CD14-positive monocyte (primary cell): Measurements from ENCODE around the gene MT1E. TPM values are rescaled to one million over a fixed set of nuclear protein-coding genes. Genes with fewer than 3 reads are reported as not detected.

ENCODE experiments used
- DNase-seq, 3 donors: peaks; one replicate each; pipeline ENCODE4 v3.0.0-alpha.2; 2011 to 2022
- H2AFZ ChIP-seq: 2 replicates; pipeline ENCODE4 v1.6.0; 2012; ENCODE audit warnings: mild to moderate bottlenecking, low read depth, low read length, inconsistent platforms; ENCODE audit not compliant: insufficient read depth, poor library complexity, severe bottlenecking
- H3K27ac ChIP-seq, 2 donors: 1 replicate in 1 of 2; 2 replicates in 1 of 2; pipeline ENCODE4 v1.5.1; 2012 to 2013; ENCODE audit warnings: low read length in 2 of 2, control low read depth in 1 of 2, inconsistent platforms in 1 of 2, low read depth in 1 of 2, mild to moderate bottlenecking in 1 of 2
- H3K27me3 ChIP-seq, 2 donors: one replicate each; pipeline versions ENCODE4 v1.6.0 to v1.6.1; 2011 to 2013; ENCODE audit warnings: low read length in 2 of 2; ENCODE audit not compliant: control insufficient read depth in 2 of 2, insufficient read depth in 2 of 2
- H3K36me3 ChIP-seq, 2 donors: replicated peaks in 1 of 2; 1 replicate in 1 of 2; 2 replicates in 1 of 2; pipeline versions ENCODE4 v1.5.1 to v1.6.1; 2012 to 2013; ENCODE audit warnings: low read length in 2 of 2, control low read depth in 1 of 2, inconsistent platforms in 1 of 2, mild to moderate bottlenecking in 1 of 2; ENCODE audit not compliant: insufficient read depth in 2 of 2, control insufficient read depth in 1 of 2
- H3K4me1 ChIP-seq, 2 donors: 1 replicate in 1 of 2; 2 replicates in 1 of 2; pipeline versions ENCODE4 v1.5.1 to v1.6.1; 2012 to 2013; ENCODE audit warnings: low read length in 2 of 2, control low read depth in 1 of 2, inconsistent platforms in 1 of 2, mild to moderate bottlenecking in 1 of 2, moderate library complexity in 1 of 2; ENCODE audit not compliant: insufficient read depth in 2 of 2, control insufficient read depth in 1 of 2
- H3K4me2 ChIP-seq: replicated peaks from 2 replicates; pipeline ENCODE3; 2012; ENCODE audit warnings: low read length, moderate library complexity, mild to moderate bottlenecking; ENCODE audit not compliant: poor library complexity, severe bottlenecking; ENCODE audit errors: extremely low read depth
- H3K4me3 ChIP-seq, 3 experiments: fragments of 200-600 bp in 1 of 3; sonication (generic) in 1 of 3; replicated peaks in 1 of 3; 1 replicate in 2 of 3; 2 replicates in 1 of 3; pipeline ENCODE4 v1.5.1; 2011 to 2013; ENCODE audit warnings: low read length in 3 of 3, mild to moderate bottlenecking in 3 of 3, control low read depth in 2 of 3, low read depth in 2 of 3, inconsistent platforms in 1 of 3, moderate library complexity in 1 of 3
- H3K79me2 ChIP-seq: 2 replicates; pipeline ENCODE4 v1.6.0; 2012; ENCODE audit warnings: mild to moderate bottlenecking, control low read depth, inconsistent platforms, low read length, moderate library complexity; ENCODE audit not compliant: insufficient read depth
- H3K9ac ChIP-seq: 2 replicates; pipeline ENCODE4 v1.6.0; 2017; ENCODE audit warnings: low read length, mild to moderate bottlenecking; ENCODE audit not compliant: insufficient read depth, poor library complexity, severe bottlenecking
- H3K9me3 ChIP-seq, 2 donors: replicated peaks in 1 of 2; 1 replicate in 1 of 2; 2 replicates in 1 of 2; pipeline versions ENCODE4 v1.5.1 to v1.6.1; 2012 to 2013; ENCODE audit warnings: low read length in 2 of 2, control low read depth in 1 of 2; ENCODE audit not compliant: control insufficient read depth in 1 of 2, insufficient read depth in 1 of 2
- H4K20me1 ChIP-seq: 2 replicates; pipeline ENCODE4 v1.6.0; 2012; ENCODE audit warnings: mild to moderate bottlenecking, low read length, control low read depth, moderate library complexity; ENCODE audit not compliant: insufficient read depth
- H3K27ac Mint-ChIP-seq, 7 donors: one replicate each; pipeline ENCODE4 v1.8.0; 2020; ENCODE audit warnings: mild to moderate bottlenecking in 7 of 7, mixed read lengths in 7 of 7, moderate library complexity in 6 of 7, inconsistent platforms in 2 of 7
- H3K27me3 Mint-ChIP-seq, 3 donors: one replicate each; pipeline ENCODE4 v1.8.0; 2021 to 2022; ENCODE audit warnings: low read depth in 3 of 3, mild to moderate bottlenecking in 3 of 3, mixed read lengths in 3 of 3, moderate library complexity in 3 of 3, inconsistent platforms in 1 of 3
- H3K36me3 Mint-ChIP-seq, 2 donors: one replicate each; pipeline ENCODE4 v1.8.0; 2020; ENCODE audit warnings: mixed read lengths in 2 of 2, inconsistent platforms in 1 of 2, mild to moderate bottlenecking in 1 of 2
- H3K4me1 Mint-ChIP-seq: one replicate; pipeline ENCODE4 v1.8.0; 2020; ENCODE audit warnings: mild to moderate bottlenecking, mixed read lengths
- H3K4me3 Mint-ChIP-seq, 2 donors: one replicate each; pipeline ENCODE4 v1.8.0; 2020; ENCODE audit warnings: mild to moderate bottlenecking in 2 of 2, mixed read lengths in 2 of 2, moderate library complexity in 1 of 2
- H3K9me3 Mint-ChIP-seq, 7 donors: one replicate each; pipeline ENCODE4 v1.8.0; 2020 to 2022; ENCODE audit warnings: mixed read lengths in 7 of 7, mild to moderate bottlenecking in 6 of 7, moderate library complexity in 6 of 7, inconsistent platforms in 2 of 7
- CTCF ChIP-seq: fragments of 200-600 bp; IDR thresholded peaks from one replicate; pipeline ENCODE4 v1.8.0; 2022; ENCODE audit warnings: antibody characterized with exemption, mild to moderate bottlenecking
- WGBS: methylation state at CpG from one replicate; pipeline ENCODE4 v1.1.5; 2013; ENCODE audit warnings: missing lambda C conversion rate; ENCODE audit not compliant: insufficient coverage; 5-methylcytosine and 5-hydroxymethylcytosine counted together
- intact Hi-C, 2 donors: fragments of 100-400 bp; cut with micrococcal nuclease; formaldehyde crosslinking; loops; one replicate each; pipeline versions ENCODE4 v1.15.0 to v1.15.1; 2023
- polyA plus RNA-seq, 3 donors: library from polyadenylated mRNA; depleted of rRNA in 1 of 3; unstranded in 2 of 3; stranded (reverse) in 1 of 3; fragments of 300-500 nt in 2 of 3; fragments of >200 nt in 1 of 3; fragmentation: Illumina TruSeq in 2 of 3; gene quantifications; 1 replicate in 2 of 3; 2 replicates in 1 of 3; pipeline ENCODE4 v1.2.3, GENCODE V29; 2012 to 2021

The MT1E gene
- polyA plus RNA-seq, 3 donors: 1.3 to 4.3 (median 4.0) TPM

- H3K27ac ChIP-seq: peak overlapping the region; percentile 81 to 93
- no peaks in the 10 kb centered on the region for H3K9me3 ChIP-seq
- H3K9me3 Mint-ChIP-seq: peaks cover 0 to 3% (median 0%) of the 10 kb centered on the region in 7 donors
- H3K27me3 ChIP-seq: no peaks in the 10 kb centered on the region
- H3K27me3 Mint-ChIP-seq: peaks cover 2 to 5% (median 2%) of the 10 kb centered on the region in 3 donors
- peak overlapping the region; percentile 87 to 94 for H3K4me3 Mint-ChIP-seq
- H3K9ac ChIP-seq: peak overlapping the region; percentile 65
- peak overlapping the region; percentile 87 for H3K4me2 ChIP-seq
- peak overlapping the region; percentile 61 for H2AFZ ChIP-seq
- no peaks in the 10 kb centered on the region for H3K79me2 ChIP-seq
- no peaks in the 10 kb centered on the region for H4K20me1 ChIP-seq
- TF ChIP-seq CTCF: no peak
- peaks cover 43% of the 10 kb centered on the region for H3K4me1 Mint-ChIP-seq
- H3K27ac Mint-ChIP-seq: peak overlapping the region; percentile 87 to 96 (median 94)
- no peaks in the 10 kb centered on the region for H3K36me3 Mint-ChIP-seq
- intact Hi-C loops: loop anchor here (10.0 kb wide), 3 partner anchors 95 to 575 kb away; partner anchors contain the start of genes NUDT21 (in 1 of the 2), OGFOD1 (in 1 of the 2), PSME3IP1 (in 1 of the 2) and RSPRY1 (in 1 of the 2)
- H3K4me3 ChIP-seq: peak overlapping the region; percentile 87 to 97 (median 87)
- WGBS: 0% methylated on average over 3 of the region's 6 CpGs
- peak; percentile 92 to 96 (median 94) for DNase-seq
- H3K36me3 ChIP-seq: no peaks in the 10 kb centered on the region
- H3K4me1 ChIP-seq: peaks cover 34 to 41% of the 10 kb centered on the region in 2 donors
These were observed 16.1 kb upstream of the MT1E start for GRCh38 chr16:56609463-56609921.

DNA sequence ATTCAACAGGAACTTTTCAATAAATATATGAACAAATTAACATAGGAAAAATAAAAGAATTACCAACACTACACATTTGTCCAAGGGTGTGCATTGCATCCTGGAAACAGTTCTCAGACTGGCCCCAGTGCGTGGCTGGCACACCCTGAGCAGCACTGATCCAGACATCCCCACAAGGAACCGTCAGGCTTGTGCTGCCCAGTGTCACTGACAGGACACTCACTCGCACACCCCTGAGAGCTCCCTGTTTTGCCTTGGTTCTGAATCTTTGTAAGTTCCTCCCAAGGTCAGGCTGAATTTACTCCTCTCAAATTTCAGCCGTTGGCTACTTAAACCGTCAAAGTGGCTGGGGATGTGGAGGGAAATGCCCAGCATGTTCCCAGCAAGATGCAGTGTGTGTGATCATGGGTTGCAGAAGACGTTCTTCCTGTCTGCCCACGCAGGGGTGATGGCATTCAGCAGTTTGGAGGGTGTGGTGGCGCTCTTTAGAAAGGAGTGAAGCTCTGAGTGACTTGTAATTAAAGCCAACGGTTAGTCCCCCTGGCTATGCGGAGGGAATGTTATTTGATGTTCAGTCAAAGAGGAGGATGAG is 15.5 kb upstream of the MT1E start:
- Histone ChIP-seq H3K4me1 (peaks cover 34 to 41% of the 10 kb centered on the region in 2 donors), H3K4me3 (peak overlapping the region; percentile 87 to 97 (median 87)), H4K20me1 (no peaks in the 10 kb centered on the region), H3K27ac (peak overlapping the region; percentile 81 to 93), H2AFZ (peak overlapping the region; percentile 61), H3K27me3 (peaks cover 0 to 1% of the 10 kb centered on the region in 2 donors), H3K9ac (peak overlapping the region; percentile 65), H3K4me2 (peak overlapping the region; percentile 87), H3K9me3 (no peaks in the 10 kb centered on the region), H3K36me3 (no peaks in the 10 kb centered on the region), H3K79me2 (no peaks in the 10 kb centered on the region)
- H3K4me3 Mint-ChIP-seq: peak overlapping the region; percentile 87 to 94
- H3K27ac Mint-ChIP-seq: peak overlapping the region; percentile 87 to 96 (median 94)
- DNase-seq: peak in 2 of 3 donors; percentile 65 to 74
- peaks cover 43% of the 10 kb centered on the region for H3K4me1 Mint-ChIP-seq
- intact Hi-C loops: no loop called here
- no peaks in the 10 kb centered on the region for H3K36me3 Mint-ChIP-seq
- no peak for TF ChIP-seq CTCF
- peaks cover 0 to 3% (median 0%) of the 10 kb centered on the region in 7 donors for H3K9me3 Mint-ChIP-seq
- peaks cover 4 to 7% (median 5%) of the 10 kb centered on the region in 3 donors for H3K27me3 Mint-ChIP-seq
- WGBS: 38% methylated on average over 9 of the region's 10 CpGs
